ENCODE results near the gene NEK7. TPM values are rescaled to one million over a fixed set of nuclear protein-coding genes. Genes with fewer than 3 reads are reported as not detected.

NEK7 gene
- total RNA-seq, 2 experiments from 2014 or later = 73.5 to 79.6 TPM

Other genes starting within 250 kb of the NEK7 start
- gene LHX9, start 239.6 kb upstream of the NEK7 start, total RNA-seq = not detected